IMR-90 (cell line): ENCODE data around the gene RNF175. TPM values are rescaled to one million over a fixed set of nuclear protein-coding genes. Genes with fewer than 3 reads are reported as not detected.

Experiments used
- ATAC-seq: fragments of 200-7000 bp; cut with Tn5 transposase; 2 replicates; pipeline ENCODE4 v1.9.1; 2020; ENCODE audit warnings: low read depth, mild to moderate bottlenecking, moderate library complexity
- BruUV-seq: library from RNA; stranded (reverse); fragments of 400-500 nt; replicated peaks from 2 replicates; lab custom pipeline; 2021; lab: Mats Ljungman, UMichigan
- CTCF ChIA-PET: fragments of 300-600 bp; formaldehyde crosslinking; extraction: SDS; loops from one replicate; lab custom pipeline; 2021; ENCODE audit warnings: antibody characterized with exemption; lab: Yijun Ruan, JAX
- POLR2A ChIA-PET: fragments of 300-600 bp; sonication (Branson Sonifier 250); formaldehyde crosslinking; loops from one replicate; lab custom pipeline; 2022; ENCODE audit warnings: antibody characterized with exemption; ENCODE audit not compliant: unreplicated experiment; lab: Charles Lee
- DNase-seq: peaks from one replicate; pipeline ENCODE4 v3.0.0; 2013
- H2AFZ ChIP-seq: replicated peaks from 2 replicates; pipeline ENCODE3; 2013; ENCODE audit warnings: low read length, mild to moderate bottlenecking; ENCODE audit not compliant: poor library complexity
- H2AK5ac ChIP-seq: 2 replicates; pipeline ENCODE4 v1.6.1; 2013; ENCODE audit warnings: low read depth, low read length, inconsistent platforms
- H2AK9ac ChIP-seq: replicated peaks from 2 replicates; pipeline ENCODE3; 2013; ENCODE audit warnings: mild to moderate bottlenecking, low read depth, low read length, moderate library complexity; ENCODE audit not compliant: poor library complexity
- H2BK120ac ChIP-seq: 2 replicates; pipeline ENCODE4 v1.6.1; 2013; ENCODE audit warnings: low read depth, low read length, inconsistent platforms
- H2BK15ac ChIP-seq: 3 replicates; pipeline ENCODE4 v1.6.1; 2013; ENCODE audit warnings: low read depth, low read length, inconsistent platforms
- H2BK20ac ChIP-seq: 2 replicates; pipeline ENCODE4 v1.6.1; 2013; ENCODE audit warnings: low read depth, mild to moderate bottlenecking, inconsistent platforms, low read length, moderate library complexity
- H2BK5ac ChIP-seq: 2 replicates; pipeline ENCODE4 v1.6.1; 2013; ENCODE audit warnings: mild to moderate bottlenecking, low read depth, low read length, inconsistent platforms; ENCODE audit not compliant: poor library complexity, severe bottlenecking
- H3K14ac ChIP-seq: replicated peaks from 2 replicates; pipeline ENCODE4 v1.6.1; 2013; ENCODE audit warnings: low read depth, low read length, inconsistent platforms
- H3K18ac ChIP-seq: 2 replicates; pipeline ENCODE4 v1.6.1; 2013; ENCODE audit warnings: low read depth, low read length, control low read depth
- H3K23ac ChIP-seq: 2 replicates; pipeline ENCODE4 v1.6.1; 2013; ENCODE audit warnings: low read depth, low read length, inconsistent platforms
- H3K27ac ChIP-seq: 2 replicates; pipeline ENCODE4 v1.5.1; 2013; ENCODE audit warnings: mild to moderate bottlenecking, control low read depth, low read length; ENCODE audit not compliant: insufficient read depth
- H3K27me3 ChIP-seq: 2 replicates; pipeline ENCODE4 v1.6.1; 2013; ENCODE audit warnings: low read length; ENCODE audit not compliant: control insufficient read depth, insufficient read depth
- H3K36me3 ChIP-seq: 2 replicates; pipeline ENCODE4 v1.6.1; 2013; ENCODE audit warnings: low read length, mixed read lengths; ENCODE audit not compliant: control insufficient read depth, insufficient read depth
- H3K4ac ChIP-seq: 2 replicates; pipeline ENCODE4 v1.6.1; 2013; ENCODE audit warnings: low read depth, low read length, inconsistent platforms
- H3K4me1 ChIP-seq: 2 replicates; pipeline ENCODE4 v1.6.1; 2013; ENCODE audit warnings: low read length, mixed read lengths; ENCODE audit not compliant: control insufficient read depth, insufficient read depth
- H3K4me2 ChIP-seq: 2 replicates; pipeline ENCODE4 v1.6.1; 2013; ENCODE audit warnings: low read depth, mild to moderate bottlenecking, control low read depth, low read length, moderate library complexity
- H3K4me3 ChIP-seq: 2 replicates; pipeline ENCODE4 v1.5.1; 2013; ENCODE audit warnings: low read depth, mild to moderate bottlenecking, control low read depth, low read length, moderate library complexity; ENCODE audit not compliant: insufficient read depth
- H3K56ac ChIP-seq: 2 replicates; pipeline ENCODE4 v1.6.1; 2013; ENCODE audit warnings: low read length, inconsistent platforms; ENCODE audit not compliant: insufficient read depth; ENCODE audit errors: extremely low read depth
- H3K79me1 ChIP-seq, 2 experiments: 2 replicates each; pipeline ENCODE4 v1.6.1; 2013; ENCODE audit warnings: low read length in 2 of 2, inconsistent platforms in 1 of 2, low read depth in 1 of 2
- H3K9ac ChIP-seq: 2 replicates; pipeline ENCODE4 v1.6.1; 2013; ENCODE audit warnings: low read depth, low read length, control low read depth
- H3K9me1 ChIP-seq: 2 replicates; pipeline ENCODE4 v1.6.1; 2013; ENCODE audit warnings: low read length, inconsistent platforms; ENCODE audit not compliant: insufficient read depth
- H3K9me3 ChIP-seq: 2 replicates; pipeline ENCODE4 v1.6.1; 2013; ENCODE audit warnings: low read length; ENCODE audit not compliant: control insufficient read depth, insufficient read depth
- H4K20me1 ChIP-seq: 2 replicates; pipeline ENCODE4 v1.6.1; 2013; ENCODE audit warnings: low read length, inconsistent platforms; ENCODE audit not compliant: insufficient read depth
- H4K5ac ChIP-seq: 2 replicates; pipeline ENCODE4 v1.6.1; 2013; ENCODE audit warnings: mild to moderate bottlenecking, low read depth, low read length, control low read depth
- H4K8ac ChIP-seq, 2 experiments: 2 replicates each; pipeline ENCODE4 v1.6.1; 2013; ENCODE audit warnings: low read depth in 2 of 2, low read length in 2 of 2, control low read depth in 1 of 2, inconsistent platforms in 1 of 2
- H4K91ac ChIP-seq: 2 replicates; pipeline ENCODE4 v1.6.1; 2013; ENCODE audit warnings: low read depth, low read length, inconsistent platforms; ENCODE audit not compliant: insufficient read depth
- BHLHE40 ChIP-seq: fragments of 150-350 bp; IDR thresholded peaks from 2 replicates; pipeline ENCODE4 v1.6.1; 2016; ENCODE audit warnings: mild to moderate bottlenecking, low read depth, low read length
- CEBPB ChIP-seq: IDR thresholded peaks from 2 replicates; pipeline ENCODE4 v1.6.1; 2012; ENCODE audit warnings: low read depth, low read length, improper control_type of control experiment
- CHD1 ChIP-seq: IDR thresholded peaks from 2 replicates; pipeline ENCODE4 v1.6.1; 2012; ENCODE audit warnings: low read depth, low read length, improper control_type of control experiment
- CTCF ChIP-seq: conservative IDR thresholded peaks from 2 replicates; pipeline ENCODE4 v1.5.1; 2012; ENCODE audit warnings: mild to moderate bottlenecking, low read depth, low read length, improper control_type of control experiment
- ELK1 ChIP-seq: fragments of 150-350 bp; IDR thresholded peaks from 2 replicates; pipeline ENCODE4 v1.6.1; 2016; ENCODE audit warnings: low read depth, mild to moderate bottlenecking, low read length, moderate library complexity, borderline replicate concordance
- FOS ChIP-seq: fragments of 150-350 bp; IDR thresholded peaks from 2 replicates; pipeline ENCODE4 v1.6.1; 2016; ENCODE audit warnings: low read depth, low read length
- MAFK ChIP-seq: IDR thresholded peaks from 2 replicates; pipeline ENCODE4 v1.6.1; 2012; ENCODE audit warnings: low read depth, low read length, improper control_type of control experiment
- MAZ ChIP-seq: IDR thresholded peaks from 2 replicates; pipeline ENCODE4 v1.6.1; 2012; ENCODE audit warnings: low read depth, mild to moderate bottlenecking, low read length, improper control_type of control experiment, moderate library complexity, borderline replicate concordance
- MXI1 ChIP-seq: IDR thresholded peaks from 2 replicates; pipeline ENCODE4 v1.6.1; 2012; ENCODE audit warnings: low read depth, mild to moderate bottlenecking, low read length, moderate library complexity, borderline replicate concordance
- NFE2L2 ChIP-seq: fragments of 150-350 bp; IDR thresholded peaks from 2 replicates; pipeline ENCODE4 v1.6.1; 2016; ENCODE audit warnings: low read depth, mild to moderate bottlenecking, low read length
- POLR2A ChIP-seq: IDR thresholded peaks from 2 replicates; pipeline ENCODE4 v1.6.1; 2012; ENCODE audit warnings: mild to moderate bottlenecking, low read depth, low read length
- RAD21 ChIP-seq: IDR thresholded peaks from 2 replicates; pipeline ENCODE4 v1.6.1; 2012; ENCODE audit warnings: low read length, improper control_type of control experiment
- RCOR1 ChIP-seq: IDR thresholded peaks from 2 replicates; pipeline ENCODE4 v1.6.1; 2012; ENCODE audit warnings: mild to moderate bottlenecking, low read length, improper control_type of control experiment; ENCODE audit not compliant: insufficient replicate concordance
- RFX5 ChIP-seq: IDR thresholded peaks from 2 replicates; pipeline ENCODE4 v1.8.0; 2012; ENCODE audit warnings: low read depth, mild to moderate bottlenecking, low read length, moderate library complexity
- SMC3 ChIP-seq: fragments of 150-350 bp; IDR thresholded peaks from 2 replicates; pipeline ENCODE4 v1.6.1; 2016; ENCODE audit warnings: low read depth, mild to moderate bottlenecking, antibody characterized with exemption, low read length, moderate library complexity
- WGBS, 2 experiments: methylation state at CpG; one replicate each; pipeline versions ENCODE4 v1.1.5 to v1.1.7; 2013; ENCODE audit warnings: missing lambda C conversion rate in 2 of 2; ENCODE audit not compliant: insufficient read length in 1 of 2; ENCODE audit errors: extremely low coverage in 2 of 2; 5-methylcytosine and 5-hydroxymethylcytosine counted together
- dilution Hi-C: fragments of 300-500 bp; cut with HindIII; formaldehyde crosslinking; loops from one replicate; pipeline ENCODE4 v1.14.3; 2018; ENCODE audit warnings: low sequenced_read_pairs; ENCODE audit not compliant: unreplicated experiment
- in situ Hi-C: fragments of 300-500 bp; cut with MboI; formaldehyde crosslinking; loops from 3 replicates; pipeline ENCODE4 v1.14.3; 2019; ENCODE audit warnings: low sequenced_read_pairs, inconsistent platforms, mixed read lengths
- intact Hi-C: fragments of 100-400 bp; cut with micrococcal nuclease; formaldehyde crosslinking; loops from 2 replicates; pipeline ENCODE4 v1.10.0; 2022
- polyA plus RNA-seq, 3 experiments: library from polyadenylated mRNA; depleted of rRNA; stranded (reverse); fragments of >200 nt; gene quantifications; 2 replicates each; pipeline ENCODE4 v1.2.3, GENCODE V29; 2012; ENCODE audit warnings: low replicate concordance in 1 of 3
- total RNA-seq: library from RNA; depleted of rRNA; stranded (reverse); fragments of >200 nt; gene quantifications from 2 replicates; pipeline ENCODE4 v1.2.3, GENCODE V29; 2012
- TF ChIP-seq, protein P1 (sequence below): fragments of 150-350 bp; IDR thresholded peaks from 2 replicates; pipeline ENCODE4 v1.6.1; 2017; ENCODE audit warnings: mild to moderate bottlenecking, antibody characterized with exemption, low read length, low read depth

Gene RNF175
- total and polyA plus RNA-seq, 2 of the 4 experiments (the other 2 are of a cell fraction), result not detected

- ChIA-PET POLR2A (no interaction called here), CTCF (no interaction called here)
- H3K4me2 ChIP-seq, result no peak overlapping the region
- BruUV-seq, result no TSS peak
- no peaks in the 10 kb centered on the region for H4K20me1 ChIP-seq
- TF ChIP-seq RAD21, result no peak
- TF ChIP-seq POLR2A, result no peak
- TF ChIP-seq SMC3, result no peak
- no peak for TF ChIP-seq CTCF
- no peak for TF ChIP-seq RCOR1
- TF ChIP-seq MAZ, result no peak
- no peak for TF ChIP-seq CEBPB
- TF ChIP-seq MXI1, result no peak
- TF ChIP-seq RFX5, result no peak
- no peak for TF ChIP-seq FOS
- TF ChIP-seq MAFK, result no peak
- TF ChIP-seq CHD1, result no peak
- TF ChIP-seq BHLHE40, result no peak
- no peak for TF ChIP-seq NFE2L2
- TF ChIP-seq, protein P1, sequence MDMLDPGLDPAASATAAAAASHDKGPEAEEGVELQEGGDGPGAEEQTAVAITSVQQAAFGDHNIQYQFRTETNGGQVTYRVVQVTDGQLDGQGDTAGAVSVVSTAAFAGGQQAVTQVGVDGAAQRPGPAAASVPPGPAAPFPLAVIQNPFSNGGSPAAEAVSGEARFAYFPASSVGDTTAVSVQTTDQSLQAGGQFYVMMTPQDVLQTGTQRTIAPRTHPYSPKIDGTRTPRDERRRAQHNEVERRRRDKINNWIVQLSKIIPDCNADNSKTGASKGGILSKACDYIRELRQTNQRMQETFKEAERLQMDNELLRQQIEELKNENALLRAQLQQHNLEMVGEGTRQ, result no peak
- no peak for TF ChIP-seq ELK1
- H3K56ac ChIP-seq, result no peak overlapping the region
- H2BK5ac ChIP-seq, result no peak overlapping the region
- no peak overlapping the region for H3K23ac ChIP-seq
- H3K14ac ChIP-seq, result no peak overlapping the region
- H2AK5ac ChIP-seq, result no peak overlapping the region
- no peak overlapping the region for H3K18ac ChIP-seq
- H3K9ac ChIP-seq, result no peak overlapping the region
- no peak overlapping the region for H4K5ac ChIP-seq
- no CpG with 5 or more reads among the region's 30 CpGs for WGBS, 2 experiments
- H3K9me1 ChIP-seq, result no peaks in the 10 kb centered on the region
- no peak overlapping the region for H2BK15ac ChIP-seq
- dilution Hi-C loops, result no loop called here
- no peaks in the 10 kb centered on the region for H3K27me3 ChIP-seq
- no peaks in the 10 kb centered on the region for H3K36me3 ChIP-seq
- H3K79me1 ChIP-seq, result no peaks in the 10 kb centered on the region
- no peak overlapping the region for H2BK120ac ChIP-seq
- H4K8ac ChIP-seq, result no peak overlapping the region
- no peak overlapping the region for H3K27ac ChIP-seq
- no peaks in the 10 kb centered on the region for H3K9me3 ChIP-seq
- no peak overlapping the region for H2AK9ac ChIP-seq
- no peak overlapping the region for H2BK20ac ChIP-seq
- no peak overlapping the region for H3K4ac ChIP-seq
- no peak for ATAC-seq
- intact Hi-C loops, result no loop called here
- H3K4me1 ChIP-seq, result no peaks in the 10 kb centered on the region
- H2AFZ ChIP-seq, result no peak overlapping the region
- no peak overlapping the region for H4K91ac ChIP-seq
- in situ Hi-C loops, result no loop called here
- DNase-seq, result no peak
- no peak overlapping the region for H3K4me3 ChIP-seq
These were observed 46.2 kb upstream of the RNF175 start for GRCh38 chr4:153806073-153806472.
